VCaP (cell line): Measurements from ENCODE around the gene RBBP9.
"Not testable (repeated sequence)": the region's sequence is repeated elsewhere in the genome, so short reads cannot be mapped to it uniquely, and the experiment has no call there.

ENCODE experiments used
- H3K27ac ChIP-seq: fragments of 450-650 bp; 2 replicates; pipeline ENCODE4 v1.5.1; 2017
- TF ChIP-seq, protein P1 (sequence below): fragments of 450-650 bp; conservative IDR thresholded peaks from 2 replicates; pipeline ENCODE4 v1.5.1; 2017; ENCODE audit warnings: mild to moderate bottlenecking, moderate library complexity

The RBBP9 gene

DNA sequence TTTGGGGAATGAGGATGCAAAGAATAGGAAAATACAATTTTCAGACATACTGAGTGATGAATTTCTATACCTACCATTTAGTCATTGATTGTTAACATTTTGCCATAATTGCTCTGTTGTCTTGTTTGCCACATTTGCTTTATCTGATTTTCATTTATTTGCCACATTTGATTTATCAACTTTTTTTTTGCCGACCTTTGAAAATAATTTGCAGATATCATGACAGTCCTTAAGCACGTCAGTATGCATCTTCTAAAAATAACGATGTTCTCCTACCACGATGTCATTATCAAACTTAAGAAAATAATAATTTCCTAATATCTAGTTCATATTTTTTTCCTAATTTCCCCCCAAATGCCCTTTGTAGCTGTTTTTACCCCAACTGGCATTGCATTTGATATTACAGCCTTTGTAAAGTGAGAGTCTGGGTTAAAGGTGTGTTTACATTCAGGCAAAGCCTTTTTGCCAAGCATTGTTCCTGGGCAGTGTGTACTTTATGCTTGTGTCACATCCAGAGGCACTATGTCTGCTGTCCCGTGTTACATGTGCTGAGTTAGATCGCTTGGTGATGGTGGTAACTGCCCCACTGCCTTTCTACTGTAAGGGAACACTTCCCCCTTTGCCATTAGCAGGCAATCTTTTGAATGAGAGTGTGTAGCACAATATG is 37.1 kb upstream of the RBBP9 start:
- TF ChIP-seq, protein P1, sequence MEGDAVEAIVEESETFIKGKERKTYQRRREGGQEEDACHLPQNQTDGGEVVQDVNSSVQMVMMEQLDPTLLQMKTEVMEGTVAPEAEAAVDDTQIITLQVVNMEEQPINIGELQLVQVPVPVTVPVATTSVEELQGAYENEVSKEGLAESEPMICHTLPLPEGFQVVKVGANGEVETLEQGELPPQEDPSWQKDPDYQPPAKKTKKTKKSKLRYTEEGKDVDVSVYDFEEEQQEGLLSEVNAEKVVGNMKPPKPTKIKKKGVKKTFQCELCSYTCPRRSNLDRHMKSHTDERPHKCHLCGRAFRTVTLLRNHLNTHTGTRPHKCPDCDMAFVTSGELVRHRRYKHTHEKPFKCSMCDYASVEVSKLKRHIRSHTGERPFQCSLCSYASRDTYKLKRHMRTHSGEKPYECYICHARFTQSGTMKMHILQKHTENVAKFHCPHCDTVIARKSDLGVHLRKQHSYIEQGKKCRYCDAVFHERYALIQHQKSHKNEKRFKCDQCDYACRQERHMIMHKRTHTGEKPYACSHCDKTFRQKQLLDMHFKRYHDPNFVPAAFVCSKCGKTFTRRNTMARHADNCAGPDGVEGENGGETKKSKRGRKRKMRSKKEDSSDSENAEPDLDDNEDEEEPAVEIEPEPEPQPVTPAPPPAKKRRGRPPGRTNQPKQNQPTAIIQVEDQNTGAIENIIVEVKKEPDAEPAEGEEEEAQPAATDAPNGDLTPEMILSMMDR, result no peak
- peak overlapping the region; percentile 22 for H3K27ac ChIP-seq

DNA sequence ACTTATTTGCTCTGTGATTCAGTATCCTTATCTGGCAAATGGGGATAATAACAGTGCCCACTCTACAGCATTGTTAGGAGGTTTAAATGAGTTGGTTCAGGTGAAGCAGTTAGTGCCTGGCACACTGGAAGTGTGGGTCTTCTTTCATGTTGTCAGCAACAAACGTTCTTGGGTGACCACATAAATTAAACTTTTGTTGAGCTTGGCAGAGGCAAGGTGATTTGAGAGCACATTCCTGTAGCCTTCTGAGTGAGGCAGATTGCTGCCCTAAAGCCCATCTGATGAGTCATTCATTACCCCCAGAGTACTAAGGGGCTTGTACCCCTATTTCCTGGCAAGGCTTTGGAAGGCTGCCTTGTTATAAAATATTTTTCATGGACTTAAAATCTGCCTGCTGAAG is 36.5 kb upstream of the RBBP9 start:
- TF ChIP-seq, protein P1, result no peak
- H3K27ac ChIP-seq, result no peak overlapping the region

DNA sequence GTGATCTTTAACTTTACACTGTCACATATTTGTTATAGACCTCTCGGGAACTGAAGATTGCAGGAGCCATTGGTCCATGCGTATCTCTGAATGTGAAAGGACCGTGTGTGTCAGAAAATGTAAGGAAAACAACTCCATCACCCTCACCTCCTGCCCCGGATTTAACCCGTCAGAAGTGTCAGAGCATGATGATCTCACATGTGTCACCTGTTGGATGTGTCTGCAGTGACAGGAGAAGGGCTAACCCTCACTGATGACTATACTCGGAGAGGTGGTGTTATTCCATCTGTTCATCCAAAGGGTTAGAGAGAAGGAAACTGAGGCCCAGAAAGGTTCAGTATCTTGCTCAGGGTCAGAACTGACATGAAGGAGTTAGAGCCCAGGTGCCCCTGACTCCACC is 35.6 kb upstream of the RBBP9 start:
- TF ChIP-seq, protein P1, result no peak
- H3K27ac ChIP-seq, result no peak overlapping the region

DNA sequence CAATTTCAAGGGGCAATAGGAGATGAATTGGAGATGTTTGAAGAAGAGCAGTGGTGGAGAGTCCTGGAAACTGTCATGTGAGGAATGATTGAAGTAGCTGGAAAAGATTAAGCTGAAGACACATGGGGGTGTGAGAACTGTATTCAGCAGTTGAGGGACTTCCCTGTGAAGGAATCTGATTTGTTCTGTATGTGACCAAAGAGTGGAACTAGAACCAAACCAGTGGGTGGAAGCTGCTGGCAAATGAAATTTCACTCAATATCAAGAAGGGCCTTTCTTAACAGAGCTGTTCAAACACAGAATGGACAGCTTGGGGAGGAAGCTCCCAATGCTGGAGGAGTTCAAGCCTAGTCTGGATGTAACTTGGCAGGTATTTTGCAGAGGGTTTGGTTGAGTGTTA is 32.0 kb upstream of the RBBP9 start:
- no peak overlapping the region for H3K27ac ChIP-seq
- TF ChIP-seq, protein P1, result no peak

DNA sequence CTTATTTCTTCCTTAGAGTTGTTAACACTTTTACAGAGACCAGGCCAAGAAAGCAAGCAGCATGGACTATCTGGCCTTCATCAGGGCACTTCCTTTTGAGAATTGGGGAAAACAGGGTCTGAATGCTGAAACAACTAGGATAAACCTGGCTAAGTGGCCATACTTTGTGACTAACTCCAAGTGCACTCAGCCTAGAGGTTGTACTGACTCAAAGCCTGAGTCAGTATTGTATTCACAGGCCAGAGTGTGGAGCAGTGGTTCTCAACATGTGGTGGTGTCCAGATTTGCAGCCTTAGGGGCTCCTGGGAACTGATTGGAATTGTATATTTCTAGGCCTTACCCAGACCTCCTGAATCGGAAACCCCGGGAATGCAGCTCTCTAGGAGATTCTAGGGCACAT is 30.8 kb upstream of the RBBP9 start:
- H3K27ac ChIP-seq, result no peak overlapping the region
- TF ChIP-seq, protein P1, result no peak

DNA sequence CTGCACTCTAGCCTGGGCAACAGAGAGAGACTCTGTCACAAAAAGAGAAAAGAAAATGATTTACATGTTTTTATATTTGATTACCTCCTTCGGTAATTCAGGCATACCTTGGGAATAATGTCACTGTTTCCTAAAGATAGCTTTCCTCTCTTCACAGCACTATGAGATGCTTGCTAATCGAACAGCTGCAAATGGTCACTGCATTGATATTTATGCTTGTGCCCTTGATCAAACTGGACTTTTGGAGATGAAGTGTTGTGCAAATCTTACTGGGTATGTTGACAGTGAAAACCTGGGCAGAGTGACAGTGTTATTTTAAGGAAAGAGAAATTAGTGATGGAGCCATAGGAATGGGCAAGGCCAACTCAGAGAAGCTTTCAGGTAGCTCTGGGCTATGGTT is 30.3 kb upstream of the RBBP9 start:
- TF ChIP-seq, protein P1, result no peak
- H3K27ac ChIP-seq, result no peak overlapping the region

DNA sequence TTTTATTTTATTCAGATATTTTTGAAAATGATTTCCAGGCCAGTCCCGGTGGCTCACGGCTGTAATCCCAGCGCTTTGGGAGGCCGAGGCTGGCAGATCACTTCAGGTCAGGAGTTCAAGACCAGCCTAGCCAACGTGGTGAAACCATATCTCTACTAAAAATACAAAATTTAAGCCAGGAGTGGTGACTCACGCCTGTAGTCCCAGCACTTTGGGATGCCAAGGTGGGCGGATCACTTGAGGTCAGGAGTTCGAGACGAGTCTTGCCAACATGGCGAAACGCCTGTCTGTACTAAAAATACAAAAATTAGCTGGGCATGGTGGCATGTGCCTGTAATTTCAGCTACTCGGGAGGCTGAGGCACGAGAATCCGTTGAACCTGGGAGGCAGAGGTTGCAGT is 29.7 kb upstream of the RBBP9 start:
- not testable (repeated sequence) for H3K27ac ChIP-seq

DNA sequence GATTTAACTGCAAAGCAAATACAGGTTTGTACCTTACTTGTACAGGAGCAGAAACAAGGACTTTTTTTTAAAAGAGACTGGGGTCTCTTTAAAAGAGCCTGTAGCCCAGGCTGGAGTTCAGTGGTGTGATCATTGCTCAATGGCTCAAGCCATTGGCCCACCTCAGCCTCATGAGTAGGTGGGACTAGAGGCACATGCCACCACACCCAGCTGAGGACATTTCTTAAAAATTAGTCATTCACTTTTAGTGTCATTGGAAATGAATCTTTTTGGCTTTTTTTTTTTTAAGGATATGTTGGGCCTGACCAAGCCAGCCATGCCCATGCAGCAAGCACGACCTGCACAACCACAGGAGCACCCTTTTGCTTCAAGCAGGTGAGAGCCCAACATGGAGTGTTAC is 27.6 kb upstream of the RBBP9 start:
- TF ChIP-seq, protein P1, result no peak
- no peak overlapping the region for H3K27ac ChIP-seq
